HEK293T (cell line): ENCODE measurements around the gene TMEM178A.

Source experiments
- CTCF ChIA-PET: fragments of 350-600 bp; formaldehyde crosslinking; extraction: SDS; loops from one replicate; lab custom pipeline; 2021; ENCODE audit warnings: antibody characterized with exemption, inconsistent platforms; lab: Yijun Ruan, JAX
- POLR2A ChIA-PET: fragments of 350-600 bp; formaldehyde crosslinking; extraction: SDS; loops from one replicate; lab custom pipeline; 2020; ENCODE audit warnings: antibody characterized with exemption, inconsistent platforms; lab: Yijun Ruan, JAX
- DNase-seq: peaks from one replicate; pipeline ENCODE4 v3.0.0; 2012; ENCODE audit warnings: mixed read lengths; ENCODE audit errors: extremely low spot score
- ARNT ChIP-seq: fragments of 450-650 bp; IDR thresholded peaks from 2 replicates; pipeline ENCODE4 v1.6.1; 2017; ENCODE audit warnings: mild to moderate bottlenecking
- BHLHE40 ChIP-seq: fragments of 450-650 bp; IDR thresholded peaks from 2 replicates; pipeline ENCODE4 v1.6.1; 2016; ENCODE audit warnings: mild to moderate bottlenecking, moderate library complexity, borderline replicate concordance
- CTBP1 ChIP-seq: fragments of 450-650 bp; IDR thresholded peaks from 2 replicates; pipeline ENCODE4 v1.6.1; 2016; ENCODE audit warnings: borderline replicate concordance
- ELF4 ChIP-seq: fragments of 450-650 bp; IDR thresholded peaks from 2 replicates; pipeline ENCODE4 v1.6.1; 2017; ENCODE audit warnings: antibody characterized with exemption
- FOXA1 ChIP-seq: fragments of 450-650 bp; IDR thresholded peaks from 2 replicates; pipeline ENCODE4 v1.6.1; 2016; ENCODE audit warnings: mild to moderate bottlenecking
- FOXK2 ChIP-seq: fragments of 450-650 bp; IDR thresholded peaks from 2 replicates; pipeline ENCODE4 v1.6.1; 2016; ENCODE audit warnings: mild to moderate bottlenecking
- FOXM1 ChIP-seq: fragments of 450-650 bp; IDR thresholded peaks from 2 replicates; pipeline ENCODE4 v1.6.1; 2017; ENCODE audit warnings: mild to moderate bottlenecking, borderline replicate concordance
- HDGF ChIP-seq: fragments of 450-650 bp; IDR thresholded peaks from 2 replicates; pipeline ENCODE4 v1.6.1; 2017; ENCODE audit warnings: antibody characterized with exemption, borderline replicate concordance
- L3MBTL2 ChIP-seq: fragments of 450-650 bp; conservative IDR thresholded peaks from 2 replicates; pipeline ENCODE4 v1.6.1; 2016; ENCODE audit warnings: mild to moderate bottlenecking
- LEF1 ChIP-seq: fragments of 450-650 bp; IDR thresholded peaks from 2 replicates; pipeline ENCODE4 v1.6.1; 2017; ENCODE audit warnings: mild to moderate bottlenecking, borderline replicate concordance
- NFRKB ChIP-seq: fragments of 450-650 bp; IDR thresholded peaks from 2 replicates; pipeline ENCODE4 v1.6.1; 2016; ENCODE audit warnings: mild to moderate bottlenecking, moderate library complexity
- PKNOX1 ChIP-seq: fragments of 450-650 bp; IDR thresholded peaks from 2 replicates; pipeline ENCODE4 v1.6.1; 2016
- SP1 ChIP-seq: fragments of 450-650 bp; IDR thresholded peaks from 2 replicates; pipeline ENCODE4 v1.6.1; 2017
- SUZ12 ChIP-seq: fragments of 450-650 bp; IDR thresholded peaks from 2 replicates; pipeline ENCODE4 v1.6.1; 2016; ENCODE audit warnings: mild to moderate bottlenecking
- TARDBP ChIP-seq: fragments of 450-650 bp; IDR thresholded peaks from 2 replicates; pipeline ENCODE4 v1.6.1; 2016
- ZNF384 ChIP-seq: fragments of 450-650 bp; IDR thresholded peaks from 2 replicates; pipeline ENCODE4 v1.6.1; 2016

Gene TMEM178A

GRCh38 chr2:39686456-39686855 is 20.7 kb downstream of the TMEM178A start:
- no peak for TF ChIP-seq L3MBTL2
- TF ChIP-seq FOXM1: no peak
- TF ChIP-seq PKNOX1: no peak
- no peak for TF ChIP-seq LEF1
- no peak for TF ChIP-seq SUZ12
- no peak for TF ChIP-seq NFRKB
- TF ChIP-seq BHLHE40: no peak
- no peak for TF ChIP-seq ARNT
- no peak for TF ChIP-seq FOXK2
- no peak for TF ChIP-seq CTBP1
- no peak for TF ChIP-seq ZNF384
- TF ChIP-seq TARDBP: no peak
- no peak for TF ChIP-seq FOXA1
- no peak for TF ChIP-seq ELF4
- TF ChIP-seq HDGF: no peak
- no peak for TF ChIP-seq SP1
- DNase-seq: no peak
- ChIA-PET CTCF (no interaction called here), POLR2A (no interaction called here)

GRCh38 chr2:39688181-39688580 is 22.5 kb downstream of the TMEM178A start:
- ChIA-PET POLR2A (no interaction called here), CTCF (no interaction called here)
- no peak for DNase-seq
- TF ChIP-seq ZNF384 (no peak), LEF1 (no peak), FOXM1 (no peak), NFRKB (no peak)

GRCh38 chr2:39689272-39689841 is 23.6 kb downstream of the TMEM178A start:
- DNase-seq: no peak
- ChIA-PET CTCF (interaction anchor here (1.2 kb wide), 1 partner anchor 742 kb away, joined by 3 read pairs; no protein-coding TSS in a partner anchor), POLR2A (no interaction called here)
- TF ChIP-seq FOXM1 (no peak), SP1 (no peak), PKNOX1 (0 out of 2 replicates have a peak, but pooled peaks have one; percentile 7)

GRCh38 chr2:39689876-39690275 is 24.2 kb downstream of the TMEM178A start:
- ChIA-PET CTCF (interaction anchor here (1.2 kb wide), 1 partner anchor 742 kb away, joined by 3 read pairs; no protein-coding TSS in a partner anchor), POLR2A (no interaction called here)
- no peak for DNase-seq
- TF ChIP-seq BHLHE40 (no peak), L3MBTL2 (no peak), HDGF (no peak), PKNOX1 (no peak), NFRKB (no peak), TARDBP (no peak), SUZ12 (no peak)

GRCh38 chr2:39693245-39693644 is 27.5 kb downstream of the TMEM178A start:
- no peak for TF ChIP-seq CTBP1
- no peak for TF ChIP-seq NFRKB
- CTCF ChIA-PET: no interaction called here
- POLR2A ChIA-PET: no interaction called here
- DNase-seq: no peak

- ChIA-PET CTCF (interaction anchor here (0.7 to 1.4 kb wide), 5 partner anchors 31 to 748 kb away, joined by 3 to 4 read pairs (median 3); no protein-coding TSS in a partner anchor), POLR2A (no interaction called here)
- DNase-seq: peak; percentile 10
- TF ChIP-seq LEF1: no peak
- TF ChIP-seq CTBP1: no peak
- no peak for TF ChIP-seq BHLHE40
- no peak for TF ChIP-seq TARDBP
- no peak for TF ChIP-seq FOXA1
- no peak for TF ChIP-seq SP1
- no peak for TF ChIP-seq FOXK2
- TF ChIP-seq ELF4: no peak
- TF ChIP-seq ARNT: no peak
- TF ChIP-seq NFRKB: no peak
- no peak for TF ChIP-seq PKNOX1
- TF ChIP-seq L3MBTL2: no peak; the same call in 1 of the 2 replicates
- no peak for TF ChIP-seq FOXM1
These were observed 30.4 kb downstream of the TMEM178A start for GRCh38 chr2:39696101-39696553.

GRCh38 chr2:39696838-39697237 is 31.1 kb downstream of the TMEM178A start:
- no peak for TF ChIP-seq NFRKB
- TF ChIP-seq SP1: no peak
- TF ChIP-seq PKNOX1: no peak
- TF ChIP-seq LEF1: no peak
- TF ChIP-seq TARDBP: no peak
- TF ChIP-seq L3MBTL2: no peak
- TF ChIP-seq ELF4: no peak
- TF ChIP-seq HDGF: no peak
- TF ChIP-seq ZNF384: no peak
- CTCF ChIA-PET: interaction anchor here (0.7 to 1.4 kb wide), 5 partner anchors 30 to 749 kb away, joined by 3 to 4 read pairs (median 3); no protein-coding TSS in a partner anchor
- DNase-seq: no peak
- POLR2A ChIA-PET: no interaction called here
